ENCODE measurements around the gene FAM200B.

GRCh38 chr4:15653420-15653819 lies 28.2 kb upstream of the FAM200B start:
- TF ChIP-seq, protein P1, sequence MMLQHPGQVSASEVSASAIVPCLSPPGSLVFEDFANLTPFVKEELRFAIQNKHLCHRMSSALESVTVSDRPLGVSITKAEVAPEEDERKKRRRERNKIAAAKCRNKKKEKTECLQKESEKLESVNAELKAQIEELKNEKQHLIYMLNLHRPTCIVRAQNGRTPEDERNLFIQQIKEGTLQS (IDR thresholded peaks at IDR 0.05) = no peak
- TF ChIP-seq TAF1 (conservative IDR thresholded peaks at IDR 0.05) (no peak), REST (IDR thresholded peaks at IDR 0.05) (no peak), SP1 (IDR thresholded peaks at IDR 0.05) (no peak), NR2F2 (IDR thresholded peaks at IDR 0.05) (no peak), RAD21 (IDR thresholded peaks at IDR 0.05) (no peak), YY1 (IDR thresholded peaks at IDR 0.05) (peak; percentile 73), JUND (IDR thresholded peaks at IDR 0.05) (no peak), EGR1 (IDR thresholded peaks at IDR 0.05; ENCODE audit: low read depth in 2 of 2) (no peak)
- TF ChIP-seq, protein P2, sequence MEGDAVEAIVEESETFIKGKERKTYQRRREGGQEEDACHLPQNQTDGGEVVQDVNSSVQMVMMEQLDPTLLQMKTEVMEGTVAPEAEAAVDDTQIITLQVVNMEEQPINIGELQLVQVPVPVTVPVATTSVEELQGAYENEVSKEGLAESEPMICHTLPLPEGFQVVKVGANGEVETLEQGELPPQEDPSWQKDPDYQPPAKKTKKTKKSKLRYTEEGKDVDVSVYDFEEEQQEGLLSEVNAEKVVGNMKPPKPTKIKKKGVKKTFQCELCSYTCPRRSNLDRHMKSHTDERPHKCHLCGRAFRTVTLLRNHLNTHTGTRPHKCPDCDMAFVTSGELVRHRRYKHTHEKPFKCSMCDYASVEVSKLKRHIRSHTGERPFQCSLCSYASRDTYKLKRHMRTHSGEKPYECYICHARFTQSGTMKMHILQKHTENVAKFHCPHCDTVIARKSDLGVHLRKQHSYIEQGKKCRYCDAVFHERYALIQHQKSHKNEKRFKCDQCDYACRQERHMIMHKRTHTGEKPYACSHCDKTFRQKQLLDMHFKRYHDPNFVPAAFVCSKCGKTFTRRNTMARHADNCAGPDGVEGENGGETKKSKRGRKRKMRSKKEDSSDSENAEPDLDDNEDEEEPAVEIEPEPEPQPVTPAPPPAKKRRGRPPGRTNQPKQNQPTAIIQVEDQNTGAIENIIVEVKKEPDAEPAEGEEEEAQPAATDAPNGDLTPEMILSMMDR (IDR thresholded peaks at IDR 0.05; ENCODE audit: low read depth, low read length, missing input control) = no peak
- TF ChIP-seq, protein P3, sequence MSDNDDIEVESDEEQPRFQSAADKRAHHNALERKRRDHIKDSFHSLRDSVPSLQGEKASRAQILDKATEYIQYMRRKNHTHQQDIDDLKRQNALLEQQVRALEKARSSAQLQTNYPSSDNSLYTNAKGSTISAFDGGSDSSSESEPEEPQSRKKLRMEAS (IDR thresholded peaks at IDR 0.05) = no peak
- TF ChIP-seq, protein P4, sequence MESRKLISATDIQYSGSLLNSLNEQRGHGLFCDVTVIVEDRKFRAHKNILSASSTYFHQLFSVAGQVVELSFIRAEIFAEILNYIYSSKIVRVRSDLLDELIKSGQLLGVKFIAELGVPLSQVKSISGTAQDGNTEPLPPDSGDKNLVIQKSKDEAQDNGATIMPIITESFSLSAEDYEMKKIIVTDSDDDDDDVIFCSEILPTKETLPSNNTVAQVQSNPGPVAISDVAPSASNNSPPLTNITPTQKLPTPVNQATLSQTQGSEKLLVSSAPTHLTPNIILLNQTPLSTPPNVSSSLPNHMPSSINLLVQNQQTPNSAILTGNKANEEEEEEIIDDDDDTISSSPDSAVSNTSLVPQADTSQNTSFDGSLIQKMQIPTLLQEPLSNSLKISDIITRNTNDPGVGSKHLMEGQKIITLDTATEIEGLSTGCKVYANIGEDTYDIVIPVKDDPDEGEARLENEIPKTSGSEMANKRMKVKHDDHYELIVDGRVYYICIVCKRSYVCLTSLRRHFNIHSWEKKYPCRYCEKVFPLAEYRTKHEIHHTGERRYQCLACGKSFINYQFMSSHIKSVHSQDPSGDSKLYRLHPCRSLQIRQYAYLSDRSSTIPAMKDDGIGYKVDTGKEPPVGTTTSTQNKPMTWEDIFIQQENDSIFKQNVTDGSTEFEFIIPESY (IDR thresholded peaks at IDR 0.05) = no peak
